C4-2B (cell line): ENCODE data around the gene TJP3.

Experiments
- H3K27ac ChIP-seq: fragments of 450-650 bp; 2 replicates; pipeline ENCODE4 v1.5.1; 2017
- CTCF ChIP-seq: fragments of 450-650 bp; conservative IDR thresholded peaks from 2 replicates; pipeline ENCODE4 v1.5.1; 2017; ENCODE audit warnings: mild to moderate bottlenecking
- ZFX ChIP-seq: fragments of 450-650 bp; IDR thresholded peaks from 2 replicates; pipeline ENCODE4 v1.6.1; 2017

The TJP3 gene

DNA sequence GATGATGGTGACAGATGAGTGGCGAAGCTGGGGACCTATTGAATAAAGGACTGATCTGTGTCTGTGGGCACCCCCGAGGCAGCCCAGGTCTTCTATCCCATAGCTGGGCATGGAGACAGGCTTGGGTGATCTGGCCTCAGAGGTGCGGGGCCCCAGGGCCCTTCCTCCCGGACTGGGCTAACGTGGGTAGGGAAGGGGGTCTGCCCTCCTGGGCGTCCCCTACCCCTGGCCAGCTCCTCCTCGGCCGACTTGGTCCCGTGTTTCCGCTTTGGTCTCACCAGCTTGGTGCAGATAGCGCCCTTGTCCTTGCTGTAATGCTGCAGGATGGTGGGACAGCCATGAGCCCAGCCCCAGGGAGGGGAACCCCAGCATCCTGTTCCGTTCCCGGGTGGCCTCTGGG is 74.7 kb downstream of the TJP3 start:
- TF ChIP-seq ZFX: no peak
- TF ChIP-seq CTCF: no peak
- H3K27ac ChIP-seq: no peak overlapping the region

GRCh38 chr19:3783660-3784584 is 75.7 kb downstream of the TJP3 start:
- H3K27ac ChIP-seq: no peak overlapping the region
- TF ChIP-seq ZFX (no peak), CTCF (no peak; the same call in 1 of the 2 replicates)

- TF ChIP-seq ZFX (no peak), CTCF (no peak)
- H3K27ac ChIP-seq: no peak overlapping the region
Observed at GRCh38 chr19:3784607-3785450, 76.6 kb downstream of the TJP3 start.

DNA sequence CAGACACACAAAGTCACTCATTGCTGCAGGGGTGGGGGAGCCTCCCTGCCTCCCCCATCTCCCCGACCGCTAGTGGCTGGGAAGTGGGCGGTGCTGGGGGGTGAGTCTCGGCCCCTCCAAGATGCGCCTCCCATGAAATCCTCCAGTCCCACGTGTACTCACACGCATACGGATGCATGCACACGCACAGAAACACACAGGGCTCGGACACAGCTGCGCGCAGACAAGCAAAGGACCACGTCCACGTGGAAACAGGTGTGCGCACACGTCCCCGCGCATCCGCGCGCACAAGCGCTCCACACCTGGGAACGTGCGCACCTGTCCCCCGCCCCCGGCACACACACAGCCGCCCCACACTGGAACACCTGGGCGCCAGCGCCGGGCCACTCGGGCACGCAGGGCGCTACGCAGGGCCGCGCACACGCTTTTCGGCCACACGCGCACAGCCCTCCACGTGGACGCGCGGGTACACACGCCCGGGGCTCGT is 77.3 kb downstream of the TJP3 start:
- H3K27ac ChIP-seq: no peak overlapping the region
- TF ChIP-seq ZFX (no peak), CTCF (no peak)

- TF ChIP-seq CTCF (no peak), ZFX (no peak)
- H3K27ac ChIP-seq: no peak within 1 kb of the TSS
Observed at GRCh38 chr19:3785938-3786824, 78.0 kb downstream of the TJP3 start, which contains the start of gene MATK. TSS of gene MATK (minus strand) at chr19:3786381. CDS start at chr19:3785135, 1,246 bp downstream.

DNA sequence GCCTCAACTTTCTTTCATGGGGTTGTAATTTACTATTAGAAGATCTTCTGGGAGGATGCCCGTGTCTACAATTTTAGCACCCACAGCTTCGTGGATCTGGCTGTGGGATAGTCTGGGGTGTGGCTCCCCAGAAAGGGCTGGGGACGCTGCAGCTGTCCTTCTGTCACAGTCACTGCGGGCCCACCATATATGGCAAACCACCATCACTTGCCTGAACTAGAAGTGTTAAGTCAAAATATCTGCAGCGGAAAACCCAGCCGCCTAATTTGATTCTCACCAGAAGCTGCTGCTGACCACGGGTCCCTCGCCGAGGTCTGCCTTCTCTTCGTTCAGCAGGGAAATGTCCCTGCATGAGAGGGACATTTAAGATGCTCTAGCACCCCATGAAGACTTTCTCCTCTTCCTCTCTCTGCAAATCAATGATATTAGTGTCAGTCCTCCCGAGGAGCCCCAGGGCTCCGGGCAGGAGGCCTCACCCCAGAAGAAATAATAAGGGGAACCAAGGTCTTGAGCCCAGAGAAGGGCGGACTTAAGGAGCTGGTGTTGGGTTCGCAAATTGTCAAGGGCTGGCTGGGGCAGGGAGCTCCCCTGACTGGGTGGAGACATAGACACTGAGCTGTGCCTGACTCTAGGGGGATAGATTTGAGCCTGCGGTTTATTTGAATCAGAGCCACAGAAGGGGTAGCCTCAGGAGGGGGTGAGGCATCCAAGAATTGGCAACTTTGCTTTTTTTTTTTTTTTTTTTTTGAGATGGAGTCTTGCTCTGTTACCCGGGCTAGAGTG is 81.0 kb downstream of the TJP3 start:
- no peak overlapping the region for H3K27ac ChIP-seq
- TF ChIP-seq ZFX: no peak
- TF ChIP-seq CTCF: no peak
